22Rv1 (cell line): Measurements from ENCODE around the gene FBP2.

Source experiments
- H3K27ac ChIP-seq: fragments of 450-650 bp; 2 replicates; pipeline ENCODE4 v1.5.1; 2017
- ZFX ChIP-seq: fragments of 450-650 bp; IDR thresholded peaks from 2 replicates; pipeline ENCODE4 v1.6.1; 2017; ENCODE audit warnings: antibody characterized with exemption, borderline replicate concordance
- TF ChIP-seq, protein P1 (sequence below): fragments of 450-650 bp; IDR thresholded peaks from 2 replicates; pipeline ENCODE4 v1.5.1; 2017; ENCODE audit warnings: mild to moderate bottlenecking

FBP2 gene

DNA sequence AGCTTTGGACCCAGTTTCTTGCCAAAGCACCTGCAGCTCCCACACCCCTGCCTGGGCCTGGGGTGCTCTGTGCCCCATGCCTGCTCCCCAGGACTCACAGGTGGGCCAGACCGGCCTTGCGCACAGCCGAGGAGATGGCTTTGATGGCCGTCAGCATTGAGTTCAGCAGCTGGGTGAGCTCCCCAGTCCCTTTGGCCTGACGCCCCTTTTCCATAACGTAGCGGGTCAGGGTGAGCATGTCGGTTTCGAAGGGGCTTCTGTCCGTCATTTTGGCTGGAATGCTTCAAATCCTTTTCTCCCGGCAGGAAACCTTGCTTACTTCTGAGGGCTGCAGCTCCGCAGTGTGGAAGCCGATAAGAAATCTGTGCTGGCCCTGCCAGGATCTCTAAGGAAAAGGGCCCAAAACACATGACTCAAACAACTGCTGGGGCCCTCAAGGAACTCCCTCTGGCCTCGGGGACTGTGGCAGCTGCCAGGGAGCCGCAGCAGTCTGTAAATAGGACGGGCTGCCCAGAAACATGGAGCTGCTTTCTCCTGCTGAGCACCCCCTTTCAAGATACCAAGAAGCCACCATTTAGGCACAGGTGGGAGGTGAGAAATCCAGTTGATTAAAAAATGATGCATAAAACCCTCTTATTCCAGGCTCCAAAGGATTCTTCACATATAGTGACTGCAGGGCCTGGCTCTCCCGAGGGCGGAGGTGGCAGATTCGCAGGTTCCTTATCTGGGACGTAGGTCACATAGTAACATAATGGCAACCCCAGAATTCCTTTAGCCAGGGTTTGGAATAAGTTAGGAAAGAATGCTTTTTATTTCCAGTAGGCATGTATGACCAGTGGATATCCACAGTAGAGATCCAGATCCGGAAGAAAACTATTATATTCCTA is at the start of gene FBP2:
Gene FBP2 (minus strand): TSS at position 366 of the 887 bp plus-strand sequence. CDS start 98 bp downstream, at position 268.
- TF ChIP-seq, protein P1, sequence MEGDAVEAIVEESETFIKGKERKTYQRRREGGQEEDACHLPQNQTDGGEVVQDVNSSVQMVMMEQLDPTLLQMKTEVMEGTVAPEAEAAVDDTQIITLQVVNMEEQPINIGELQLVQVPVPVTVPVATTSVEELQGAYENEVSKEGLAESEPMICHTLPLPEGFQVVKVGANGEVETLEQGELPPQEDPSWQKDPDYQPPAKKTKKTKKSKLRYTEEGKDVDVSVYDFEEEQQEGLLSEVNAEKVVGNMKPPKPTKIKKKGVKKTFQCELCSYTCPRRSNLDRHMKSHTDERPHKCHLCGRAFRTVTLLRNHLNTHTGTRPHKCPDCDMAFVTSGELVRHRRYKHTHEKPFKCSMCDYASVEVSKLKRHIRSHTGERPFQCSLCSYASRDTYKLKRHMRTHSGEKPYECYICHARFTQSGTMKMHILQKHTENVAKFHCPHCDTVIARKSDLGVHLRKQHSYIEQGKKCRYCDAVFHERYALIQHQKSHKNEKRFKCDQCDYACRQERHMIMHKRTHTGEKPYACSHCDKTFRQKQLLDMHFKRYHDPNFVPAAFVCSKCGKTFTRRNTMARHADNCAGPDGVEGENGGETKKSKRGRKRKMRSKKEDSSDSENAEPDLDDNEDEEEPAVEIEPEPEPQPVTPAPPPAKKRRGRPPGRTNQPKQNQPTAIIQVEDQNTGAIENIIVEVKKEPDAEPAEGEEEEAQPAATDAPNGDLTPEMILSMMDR = no peak
- TF ChIP-seq ZFX = no peak
- no peak within 1 kb of the TSS for H3K27ac ChIP-seq

DNA sequence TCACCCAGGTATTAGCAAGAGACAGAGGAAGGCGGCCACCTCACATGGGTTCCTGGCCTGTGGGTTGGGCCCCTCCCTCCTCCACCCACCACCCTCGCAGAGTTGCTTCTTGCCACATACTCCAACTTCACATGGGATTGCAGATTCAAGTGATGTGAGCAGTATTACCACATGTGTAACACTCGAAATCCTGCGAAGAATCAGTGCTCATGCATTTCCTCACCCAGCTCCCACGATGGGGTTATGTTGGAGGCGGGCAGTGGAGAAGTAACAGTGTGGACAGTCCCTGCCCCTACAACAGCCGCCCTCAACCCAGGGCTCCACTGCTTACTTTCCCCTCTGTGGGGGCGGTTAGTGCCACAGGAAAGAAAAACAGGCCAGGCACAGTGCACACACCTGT is 49.6 kb upstream of the FBP2 start:
- H3K27ac ChIP-seq = no peak overlapping the region
- TF ChIP-seq, protein P1 = no peak
- no peak for TF ChIP-seq ZFX

DNA sequence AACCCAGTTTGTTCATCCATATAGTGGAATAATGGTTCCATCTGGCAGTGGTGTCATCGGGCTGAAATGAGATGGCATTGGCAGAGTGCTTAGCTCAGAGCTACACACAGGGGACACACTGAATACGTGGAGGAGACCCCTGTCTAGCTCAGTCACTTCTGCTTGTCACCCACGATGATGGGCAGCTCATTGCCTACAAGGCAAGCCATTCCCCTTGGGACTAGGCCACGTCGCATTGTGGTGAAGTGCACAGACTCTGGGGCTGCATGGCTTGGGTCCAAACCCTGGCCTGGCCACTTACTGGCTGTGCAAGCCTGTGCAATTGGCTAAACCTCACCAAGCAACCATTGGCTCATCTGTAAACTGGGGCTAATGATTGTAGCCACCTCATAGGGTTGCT is 48.9 kb upstream of the FBP2 start:
- TF ChIP-seq ZFX = no peak
- TF ChIP-seq, protein P1 = no peak
- H3K27ac ChIP-seq = no peak overlapping the region

DNA sequence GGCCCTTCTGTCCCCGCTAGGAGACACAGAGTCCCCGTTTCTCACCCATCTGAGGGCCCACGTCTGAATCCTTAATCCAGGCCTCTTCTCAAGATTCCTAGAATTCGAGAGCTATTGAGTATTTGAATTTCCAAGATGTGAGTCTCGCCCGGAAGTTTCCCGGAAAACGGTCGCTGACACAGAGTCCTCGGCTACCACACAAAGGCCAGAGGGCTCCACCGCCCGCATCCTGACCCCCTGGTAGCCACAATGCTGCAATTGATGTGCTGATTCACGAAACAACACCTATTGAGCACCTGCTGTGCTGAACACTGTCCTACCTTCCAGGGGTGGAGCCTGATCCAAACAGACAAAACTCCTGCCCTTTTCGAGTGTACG is 46.4 kb upstream of the FBP2 start:
- H3K27ac ChIP-seq = no peak overlapping the region
- TF ChIP-seq, protein P1 = no peak
- no peak for TF ChIP-seq ZFX

DNA sequence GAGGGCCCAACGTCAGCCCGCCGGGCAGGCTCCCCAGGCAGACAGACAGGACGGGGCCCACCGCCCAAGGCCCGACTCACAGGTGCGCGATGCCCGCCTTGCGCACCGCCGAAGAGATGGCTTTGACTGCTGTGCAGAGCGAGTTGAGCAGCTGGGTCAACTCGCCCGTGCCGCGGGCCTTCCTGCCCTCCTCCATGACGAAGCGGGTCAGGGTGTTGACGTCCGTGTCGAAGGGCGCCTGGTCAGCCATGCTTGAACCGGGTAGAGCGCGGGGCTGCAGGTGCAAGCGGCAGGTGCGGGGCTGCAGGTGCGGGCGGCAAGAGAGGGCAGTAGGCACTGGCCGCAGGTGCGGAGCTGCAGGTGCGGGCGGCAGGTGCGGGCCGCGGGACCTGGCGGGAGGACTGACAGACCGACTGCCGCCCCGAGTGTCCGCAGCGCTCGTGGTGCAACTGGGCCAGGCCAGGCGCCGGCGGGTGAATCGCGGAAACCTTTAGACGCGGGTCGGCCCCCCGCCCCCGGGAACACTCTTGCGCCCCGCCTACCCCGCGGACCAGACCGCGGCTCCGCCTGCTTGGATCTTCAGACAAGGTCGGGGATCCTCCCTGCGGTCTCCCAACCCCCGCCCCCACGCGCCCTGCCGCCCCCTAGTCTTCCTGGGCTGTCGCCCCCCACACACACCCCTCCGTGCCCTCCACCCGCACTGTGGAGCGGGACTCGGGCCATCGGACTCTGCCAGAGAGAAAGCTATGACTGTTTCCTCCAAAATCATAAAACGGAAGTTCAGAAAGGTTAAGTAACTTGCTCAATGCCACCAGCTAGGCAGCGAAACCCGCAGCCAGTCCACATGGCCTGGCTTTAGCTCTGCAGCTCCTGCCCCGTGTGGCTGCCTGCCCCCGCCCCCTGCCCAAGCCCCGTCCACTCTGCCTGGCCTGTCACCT is 45.7 kb upstream of the FBP2 start, which contains the start of gene FBP1:
Gene FBP1 (minus strand): TSS at position 458 of the 938 bp plus-strand sequence. CDS start 208 bp downstream, at position 250.
- no peak for TF ChIP-seq ZFX
- TF ChIP-seq, protein P1 = no peak
- H3K27ac ChIP-seq = no peak within 1 kb of the TSS

DNA sequence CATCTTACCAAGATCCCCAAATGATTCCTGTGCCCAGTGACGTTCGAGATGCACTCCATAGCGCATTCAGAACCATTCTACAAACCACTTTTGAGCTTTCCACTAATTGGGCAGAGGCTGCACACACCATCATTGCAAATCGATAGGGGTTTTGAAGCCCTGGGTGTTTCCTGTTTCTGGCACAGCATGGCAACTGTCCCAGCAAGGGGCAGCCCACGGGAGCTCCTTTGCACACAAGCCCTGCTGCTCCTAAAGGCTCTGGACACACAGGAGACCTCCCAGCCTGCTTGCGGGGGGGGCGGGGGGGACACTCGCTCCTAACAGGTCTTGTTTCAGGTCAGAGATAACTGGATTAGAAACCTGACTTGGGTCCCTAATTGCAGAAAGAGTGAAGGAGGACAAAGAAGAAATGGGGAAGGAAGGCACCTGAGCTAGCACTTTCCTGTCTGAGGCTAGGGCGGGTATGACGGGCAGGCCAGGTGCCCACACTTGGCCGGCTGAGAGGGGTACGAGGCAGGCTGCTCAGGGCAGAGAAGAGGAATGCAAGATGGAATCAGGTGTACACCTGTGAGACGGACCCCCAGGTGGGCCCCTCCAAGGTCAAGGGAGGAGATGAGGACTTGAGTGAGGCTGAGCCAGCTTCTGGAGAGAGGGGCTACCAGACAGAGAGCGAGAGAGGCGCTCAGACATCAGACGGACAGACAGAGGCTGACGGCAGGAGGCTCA is 44.9 kb upstream of the FBP2 start:
- H3K27ac ChIP-seq = no peak overlapping the region
- TF ChIP-seq, protein P1 = no peak
- TF ChIP-seq ZFX = no peak
